AG04450 (cell line): ENCODE data around the gene PDGFRA. TPM values are rescaled to one million over a fixed set of nuclear protein-coding genes. Genes with fewer than 3 reads are reported as not detected.

Source experiments
- CTCF ChIA-PET: fragments of 300-600, 350-600 bp; formaldehyde crosslinking; extraction: SDS; loops from one replicate; lab custom pipeline; 2022; ENCODE audit warnings: antibody characterized with exemption, inconsistent platforms; lab: Charles Lee
- POLR2A ChIA-PET: fragments of 350-600 bp; formaldehyde crosslinking; extraction: SDS; loops from one replicate; lab custom pipeline; 2021; ENCODE audit warnings: antibody characterized with exemption, inconsistent platforms; lab: Yijun Ruan, JAX
- DNase-seq: peaks from one replicate; pipeline ENCODE4 v3.0.0-alpha.2; 2011; ENCODE audit warnings: low read depth, low spot score
- H3K27ac ChIP-seq: one replicate; pipeline ENCODE4 v1.5.1; 2012; ENCODE audit warnings: low read depth, low read length, control low read depth
- H3K27me3 ChIP-seq: one replicate; pipeline ENCODE4 v1.6.0; 2012; ENCODE audit warnings: low read length; ENCODE audit not compliant: control insufficient read depth, insufficient read depth
- H3K4me3 ChIP-seq: 2 replicates; pipeline ENCODE4 v1.5.1; 2011; ENCODE audit warnings: mild to moderate bottlenecking, low read depth, low read length, control low read depth
- H3K9me3 ChIP-seq: 2 replicates; pipeline ENCODE4 v1.5.1; 2012; ENCODE audit warnings: low read length; ENCODE audit not compliant: control insufficient read depth, insufficient read depth
- CTCF ChIP-seq: IDR thresholded peaks from 2 replicates; pipeline ENCODE4 v1.5.1; 2011; ENCODE audit warnings: low read depth, low read length, control low read depth, inconsistent platforms
- polyA plus RNA-seq: library from polyadenylated mRNA; depleted of rRNA; stranded (reverse); fragments of >200 nt; gene quantifications from 2 replicates; pipeline ENCODE4 v1.2.3, GENCODE V29; 2011

The PDGFRA gene
- polyA plus RNA-seq, 1 experiment, result 464 TPM

DNA sequence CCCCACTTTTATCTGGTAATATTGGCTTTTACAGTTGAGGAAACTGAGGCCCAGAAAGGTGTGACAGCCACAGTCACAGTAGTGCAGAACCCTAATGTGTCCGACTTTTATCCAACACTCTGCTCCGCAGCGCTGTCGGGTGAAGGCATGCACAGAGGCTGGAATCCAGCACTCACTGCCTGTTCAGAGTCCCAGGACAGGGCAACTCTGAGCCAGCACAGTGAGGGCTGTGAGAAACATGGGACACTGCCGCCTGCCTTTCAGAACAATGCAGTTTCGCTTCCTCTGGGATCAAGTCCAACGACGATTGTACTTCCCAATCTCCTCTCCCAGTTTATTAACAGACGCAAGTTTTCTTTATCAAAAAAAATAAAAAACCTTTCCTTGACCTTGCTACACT is 41.9 kb upstream of the PDGFRA start:
- POLR2A ChIA-PET, result no interaction called here
- no peak for DNase-seq
- Histone ChIP-seq H3K9me3 (no peaks in the 10 kb centered on the region), H3K4me3 (no peak overlapping the region), H3K27me3 (no peaks in the 10 kb centered on the region), H3K27ac (no peak overlapping the region)
- no peak for TF ChIP-seq CTCF
- CTCF ChIA-PET, result no interaction called here

- no peak for DNase-seq
- H3K27ac ChIP-seq, result no peak overlapping the region
Observed at GRCh38 chr4:54189140-54189539, 40.0 kb upstream of the PDGFRA start.

DNA sequence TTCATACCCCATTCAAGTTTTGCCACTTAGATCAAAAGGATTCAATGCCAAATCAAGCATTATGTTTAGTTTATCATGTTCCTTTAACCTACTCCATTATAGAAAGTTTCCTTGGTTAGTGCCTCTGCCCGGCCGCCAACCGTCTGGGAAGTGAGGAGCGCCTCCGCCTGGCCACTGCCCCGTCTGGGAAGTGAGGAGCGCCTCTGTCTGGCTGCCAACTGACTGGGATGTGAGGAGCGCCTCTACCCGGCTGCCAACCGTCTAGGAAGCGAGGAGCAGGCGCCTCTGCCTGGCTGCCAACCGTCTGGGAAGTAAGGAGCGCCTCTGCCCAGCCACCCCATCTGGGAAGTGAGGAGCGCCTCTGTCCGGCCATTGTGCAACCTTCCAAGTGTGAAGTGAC is 36.3 kb upstream of the PDGFRA start:
- no peak for DNase-seq
- ChIA-PET CTCF (no interaction called here), POLR2A (no interaction called here)
- Histone ChIP-seq H3K27me3 (no peaks in the 10 kb centered on the region), H3K27ac (no peak overlapping the region), H3K9me3 (peaks cover 4% of the 10 kb centered on the region; the same call in 1 of the 2 replicates), H3K4me3 (no peak overlapping the region)
- no peak for TF ChIP-seq CTCF

More at GRCh38 chr4:54189140-54189539, 40.0 kb upstream of the PDGFRA start:
- no peak overlapping the region for H3K4me3 ChIP-seq
- no peaks in the 10 kb centered on the region for H3K27me3 ChIP-seq
- ChIA-PET CTCF (no interaction called here), POLR2A (interaction anchor here (0.6 kb wide), 1 partner anchor 1144 kb away, joined by 3 read pairs; no protein-coding TSS in a partner anchor)
- TF ChIP-seq CTCF, result no peak
- peaks cover 4% of the 10 kb centered on the region; the same call in 1 of the 2 replicates for H3K9me3 ChIP-seq

- no peak for DNase-seq
- H3K4me3 ChIP-seq, result no peak overlapping the region
- H3K9me3 ChIP-seq, result peaks cover 1% of the 10 kb centered on the region; the same call in 1 of the 2 replicates
- no peak for TF ChIP-seq CTCF
- POLR2A ChIA-PET, result no interaction called here
- H3K27ac ChIP-seq, result no peak overlapping the region
- no peaks in the 10 kb centered on the region for H3K27me3 ChIP-seq
- CTCF ChIA-PET, result interaction anchor here (0.5 kb wide), 1 partner anchor 78 kb away, joined by 3 read pairs; no protein-coding TSS in a partner anchor
Observed at GRCh38 chr4:54197926-54198325, 31.2 kb upstream of the PDGFRA start.

DNA sequence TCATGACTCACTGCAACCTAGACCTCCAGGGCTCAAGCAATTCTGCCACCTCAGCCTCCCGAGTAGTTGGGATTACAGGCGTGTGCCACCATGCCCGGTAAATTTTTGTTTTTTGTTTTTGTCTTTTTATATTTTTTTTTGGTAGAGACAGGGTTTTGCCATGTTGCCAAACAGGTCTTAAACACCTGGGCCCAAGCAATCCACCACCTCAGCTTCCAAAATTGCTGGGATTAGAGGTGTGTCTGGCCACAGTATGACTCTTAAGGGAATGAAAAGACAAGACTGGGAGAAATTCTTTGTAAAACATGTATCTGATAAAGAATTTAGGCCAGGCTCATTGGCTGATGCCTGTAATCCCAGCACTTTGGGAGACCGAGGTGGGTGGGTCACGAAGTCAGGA is 29.2 kb upstream of the PDGFRA start:
- Histone ChIP-seq H3K9me3 (no peaks in the 10 kb centered on the region), H3K27ac (no peak overlapping the region), H3K27me3 (no peaks in the 10 kb centered on the region), H3K4me3 (no peak overlapping the region)
- ChIA-PET CTCF (interaction anchor here (1.2 kb wide), 1 partner anchor 259 kb away, joined by 3 read pairs; no protein-coding TSS in a partner anchor), POLR2A (no interaction called here)
- no peak for DNase-seq
- TF ChIP-seq CTCF, result no peak
